B cell (primary cell): ENCODE measurements around the gene KIF21B. TPM values are rescaled to one million over a fixed set of nuclear protein-coding genes. Genes with fewer than 3 reads are reported as not detected.

Experiments used
- ATAC-seq: fragments of 200-7000 bp; cut with Tn5 transposase; one replicate; pipeline ENCODE4 v1.10.0; 2021; ENCODE audit warnings: low read depth, mild to moderate bottlenecking, moderate number of reproducible peaks, moderate library complexity
- CTCF ChIA-PET: fragments of 350-600 bp; sonication (Branson Sonifier 250); formaldehyde crosslinking; loops from one replicate; lab custom pipeline; 2021; ENCODE audit warnings: antibody characterized with exemption, inconsistent platforms; lab: Charles Lee
- POLR2A ChIA-PET: fragments of 350-600 bp; sonication (Branson Sonifier 250); formaldehyde crosslinking; loops from one replicate; lab custom pipeline; 2021; ENCODE audit warnings: antibody characterized with exemption; lab: Charles Lee
- DNase-seq: peaks from one replicate; pipeline ENCODE4 v3.0.0; 2013
- H2AFZ ChIP-seq: 2 replicates; pipeline ENCODE4 v1.6.1; 2012; ENCODE audit warnings: mild to moderate bottlenecking, low read depth, low read length; ENCODE audit not compliant: insufficient read depth, poor library complexity, severe bottlenecking
- H3K27ac ChIP-seq, 2 donors: 1 replicate in 1 of 2; 2 replicates in 1 of 2; pipeline ENCODE4 v1.5.1; 2012 to 2013; ENCODE audit warnings: low read length in 2 of 2, mild to moderate bottlenecking in 2 of 2, moderate library complexity in 1 of 2
- H3K27me3 ChIP-seq, 4 experiments: fragments of 200-600 bp in 1 of 4; sonication (generic) in 1 of 4; replicated peaks in 1 of 4; 1 replicate in 2 of 4; 2 replicates in 2 of 4; pipeline versions ENCODE4 v1.6.1 to v1.7.0; 2013 to 2016; ENCODE audit warnings: low read length in 3 of 4, mild to moderate bottlenecking in 2 of 4, mixed read lengths in 1 of 4, moderate library complexity in 1 of 4; ENCODE audit not compliant: insufficient read depth in 4 of 4, control insufficient read depth in 3 of 4; ENCODE audit errors: control extremely low read depth in 1 of 4
- H3K36me3 ChIP-seq, 2 experiments: replicated peaks in 1 of 2; 1 replicate in 1 of 2; 2 replicates in 1 of 2; pipeline versions ENCODE4 v1.6.1 to v1.7.1; 2013; ENCODE audit warnings: low read length in 1 of 2; ENCODE audit not compliant: insufficient read depth in 2 of 2, control insufficient read depth in 1 of 2; ENCODE audit errors: control extremely low read depth in 1 of 2, extremely low read depth in 1 of 2
- H3K4me1 ChIP-seq, 2 donors: fragments of 200-600 bp in 1 of 2; sonication (generic) in 1 of 2; 1 replicate in 1 of 2; 2 replicates in 1 of 2; pipeline versions ENCODE4 v1.5.1 to v1.6.1; 2013 to 2017; ENCODE audit warnings: low read length in 2 of 2; ENCODE audit not compliant: control insufficient read depth in 2 of 2, insufficient read depth in 2 of 2
- H3K4me2 ChIP-seq: replicated peaks from 2 replicates; pipeline ENCODE3; 2012; ENCODE audit warnings: mild to moderate bottlenecking, low read depth, low read length; ENCODE audit not compliant: poor library complexity, severe bottlenecking
- H3K4me3 ChIP-seq, 5 experiments: fragments of 200-600 bp in 1 of 5; sonication (generic) in 1 of 5; 1 replicate in 3 of 5; 2 replicates in 2 of 5; pipeline versions ENCODE4 v1.5.1 to v1.7.0; 2011 to 2016; ENCODE audit warnings: low read length in 4 of 5, mild to moderate bottlenecking in 4 of 5, low read depth in 2 of 5, control low read depth in 1 of 5, moderate library complexity in 1 of 5; ENCODE audit not compliant: insufficient read depth in 1 of 5; ENCODE audit errors: control extremely low read depth in 1 of 5, extremely low read depth in 1 of 5
- H3K79me2 ChIP-seq: fragments of 200-600 bp; sonication (generic); one replicate; pipeline ENCODE4 v1.6.0; 2016; ENCODE audit warnings: low read length; ENCODE audit not compliant: control insufficient read depth, insufficient read depth
- H3K9ac ChIP-seq: fragments of 200-600 bp; sonication (generic); 2 replicates; pipeline ENCODE4 v1.6.1; 2017; ENCODE audit warnings: mild to moderate bottlenecking, low read length, moderate library complexity
- H3K9me3 ChIP-seq, 3 donors: one replicate each; pipeline versions ENCODE4 v1.6.1 to v1.7.1; 2013; ENCODE audit warnings: low read length in 2 of 3; ENCODE audit not compliant: control insufficient read depth in 2 of 3, insufficient read depth in 1 of 3; ENCODE audit errors: control extremely low read depth in 1 of 3
- H4K20me1 ChIP-seq: 2 replicates; pipeline ENCODE4 v1.6.0; 2012; ENCODE audit warnings: mild to moderate bottlenecking, low read length; ENCODE audit not compliant: insufficient read depth, control insufficient read depth, poor library complexity, severe bottlenecking
- H3K27ac Mint-ChIP-seq: one replicate; pipeline ENCODE4 v1.8.0; 2021; ENCODE audit warnings: mixed read lengths
- H3K27me3 Mint-ChIP-seq: one replicate; pipeline ENCODE4 v1.8.0; 2021; ENCODE audit warnings: mixed read lengths
- H3K4me1 Mint-ChIP-seq: one replicate; pipeline ENCODE4 v1.8.0; 2021; ENCODE audit warnings: mixed read lengths
- H3K4me3 Mint-ChIP-seq: one replicate; pipeline ENCODE4 v1.8.0; 2021; ENCODE audit warnings: mixed read lengths
- H3K9me3 Mint-ChIP-seq: one replicate; pipeline ENCODE4 v1.8.0; 2022; ENCODE audit warnings: mixed read lengths; ENCODE audit not compliant: insufficient read depth
- EZH2 ChIP-seq: IDR thresholded peaks from 2 replicates; pipeline ENCODE4 v1.6.1; 2012; ENCODE audit warnings: borderline replicate concordance, low read depth, mild to moderate bottlenecking, moderate library complexity, low read length; ENCODE audit not compliant: insufficient read depth, poor library complexity, severe bottlenecking
- WGBS: methylation state at CpG from one replicate; pipeline ENCODE4 v1.1.5; 2013; ENCODE audit warnings: missing lambda C conversion rate; ENCODE audit not compliant: insufficient coverage; 5-methylcytosine and 5-hydroxymethylcytosine counted together
- intact Hi-C: fragments of 100-400 bp; cut with micrococcal nuclease; formaldehyde crosslinking; loops from one replicate; pipeline ENCODE4 v1.10.0; 2022
- polyA plus RNA-seq: library from polyadenylated mRNA; depleted of rRNA; stranded (reverse); fragments of >200 nt; gene quantifications from 2 replicates; pipeline ENCODE4 v1.2.3, GENCODE V29; 2012
- total RNA-seq, 2 donors: library from RNA; stranded (reverse); fragments of 120-200 nt in 1 of 2; gene quantifications; 1 replicate in 1 of 2; 2 replicates in 1 of 2; pipeline versions ENCODE4 v1.2.3 to v1.2.4, GENCODE V29; 2013 to 2022
- TF ChIP-seq, protein P1 (sequence below): fragments of 200-600 bp; IDR thresholded peaks from one replicate; pipeline ENCODE4 v1.8.0; 2022; ENCODE audit warnings: antibody characterized with exemption, mild to moderate bottlenecking

KIF21B gene
- total and polyA plus RNA-seq, 2 donors (not counting 1 experiment from before 2014, with no cell fraction given) = 41.1 to 41.6 TPM

DNA sequence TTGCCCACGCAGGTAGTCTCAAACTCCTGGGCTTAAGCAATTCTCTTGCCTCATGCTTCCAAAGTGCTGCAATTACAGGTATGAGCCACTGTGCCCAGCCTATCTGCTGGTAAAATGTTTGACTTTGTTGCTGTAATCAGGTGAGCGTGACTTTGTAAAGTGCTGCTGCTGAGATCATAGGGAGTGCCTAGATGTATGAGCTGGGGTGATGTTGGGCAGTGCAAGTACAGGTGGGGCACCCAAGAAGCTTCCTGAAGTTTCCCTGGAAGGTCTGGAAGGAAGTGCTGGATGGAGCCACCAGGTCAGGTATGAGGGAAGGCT, 43.1 kb downstream of the KIF21B start:
- Mint-ChIP-seq H3K27ac (no peak overlapping the region), H3K4me1 (no peaks in the 10 kb centered on the region), H3K27me3 (no peaks in the 10 kb centered on the region), H3K4me3 (no peak overlapping the region), H3K9me3 (no peaks in the 10 kb centered on the region)
- DNase-seq = no peak
- no peak for TF ChIP-seq EZH2
- TF ChIP-seq, protein P1, sequence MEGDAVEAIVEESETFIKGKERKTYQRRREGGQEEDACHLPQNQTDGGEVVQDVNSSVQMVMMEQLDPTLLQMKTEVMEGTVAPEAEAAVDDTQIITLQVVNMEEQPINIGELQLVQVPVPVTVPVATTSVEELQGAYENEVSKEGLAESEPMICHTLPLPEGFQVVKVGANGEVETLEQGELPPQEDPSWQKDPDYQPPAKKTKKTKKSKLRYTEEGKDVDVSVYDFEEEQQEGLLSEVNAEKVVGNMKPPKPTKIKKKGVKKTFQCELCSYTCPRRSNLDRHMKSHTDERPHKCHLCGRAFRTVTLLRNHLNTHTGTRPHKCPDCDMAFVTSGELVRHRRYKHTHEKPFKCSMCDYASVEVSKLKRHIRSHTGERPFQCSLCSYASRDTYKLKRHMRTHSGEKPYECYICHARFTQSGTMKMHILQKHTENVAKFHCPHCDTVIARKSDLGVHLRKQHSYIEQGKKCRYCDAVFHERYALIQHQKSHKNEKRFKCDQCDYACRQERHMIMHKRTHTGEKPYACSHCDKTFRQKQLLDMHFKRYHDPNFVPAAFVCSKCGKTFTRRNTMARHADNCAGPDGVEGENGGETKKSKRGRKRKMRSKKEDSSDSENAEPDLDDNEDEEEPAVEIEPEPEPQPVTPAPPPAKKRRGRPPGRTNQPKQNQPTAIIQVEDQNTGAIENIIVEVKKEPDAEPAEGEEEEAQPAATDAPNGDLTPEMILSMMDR = no peak
- ChIA-PET CTCF (interaction anchor here (0.9 to 7.9 kb wide), 21 partner anchors 9 to 134 kb away, joined by 3 to 168 read pairs (median 7); no protein-coding TSS in a partner anchor), POLR2A (no interaction called here)
- WGBS = 100% methylated on average over 2 of the region's 2 CpGs
- intact Hi-C loops = no loop called here
- Histone ChIP-seq H3K4me1 (no peaks in the 10 kb centered on the region), H2AFZ (no peak overlapping the region), H3K9ac (no peak overlapping the region), H3K4me2 (no peak overlapping the region), H3K27ac (no peak overlapping the region), H3K9me3 (peaks cover 0 to 3% (median 0%) of the 10 kb centered on the region in 3 donors), H3K27me3 (no peaks in the 10 kb centered on the region), H3K4me3 (no peak overlapping the region), H4K20me1 (no peaks in the 10 kb centered on the region), H3K36me3 (peaks cover 7 to 79% of the 10 kb centered on the region in 2 experiments), H3K79me2 (no peaks in the 10 kb centered on the region)
- no peak for ATAC-seq

DNA sequence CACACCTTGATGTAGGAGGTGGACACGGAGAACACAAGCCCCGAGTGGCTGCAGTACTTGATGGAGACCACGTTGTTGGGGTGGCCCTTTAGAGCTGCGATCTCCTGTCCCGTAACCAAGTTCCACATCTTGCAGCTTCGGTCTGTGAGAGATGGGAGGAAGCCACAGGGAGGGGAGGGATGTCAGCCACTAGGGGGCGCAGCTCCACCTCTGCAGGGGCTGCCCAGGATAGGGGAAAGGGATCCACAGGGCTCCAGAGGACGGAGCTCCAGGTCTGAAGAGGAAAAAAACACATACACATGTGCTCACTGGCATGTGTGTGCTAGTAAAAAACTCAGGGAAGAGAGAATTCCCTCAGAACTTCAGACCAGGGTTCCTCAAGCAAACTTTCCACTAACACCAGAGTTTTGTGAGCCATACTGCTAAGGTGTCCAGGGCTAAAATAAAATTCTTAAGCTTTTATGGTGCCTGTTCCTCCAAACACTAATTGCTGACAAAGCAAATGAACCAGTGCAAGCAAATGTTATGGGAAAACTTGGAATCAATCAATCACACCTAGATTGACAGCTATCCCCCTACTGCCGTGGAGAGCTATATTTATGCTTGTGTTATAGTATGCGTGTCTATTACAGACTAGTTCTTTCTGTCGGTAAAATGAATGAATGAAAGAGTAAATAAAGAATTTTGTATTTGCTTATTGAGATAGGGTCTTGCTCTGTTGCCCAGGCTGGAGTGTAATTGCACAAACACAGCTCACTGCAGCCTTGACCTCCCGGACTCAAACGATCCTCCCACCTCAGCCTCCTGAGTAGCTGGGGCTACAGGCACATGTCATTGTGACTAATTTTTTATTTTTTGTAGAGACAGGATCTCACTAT, 43.7 kb downstream of the KIF21B start:
- H3K4me3 Mint-ChIP-seq = no peak overlapping the region
- 84% methylated on average over 9 of the region's 13 CpGs for WGBS

More for the DNA sequence above, 43.7 kb downstream of the KIF21B start:
- ChIA-PET POLR2A (no interaction called here), CTCF (interaction anchor here (0.8 to 7.9 kb wide), 25 partner anchors 8 to 140 kb away, joined by 3 to 168 read pairs (median 4); no protein-coding TSS in a partner anchor)
- Mint-ChIP-seq H3K9me3 (no peaks in the 10 kb centered on the region), H3K27ac (no peak overlapping the region), H3K27me3 (no peaks in the 10 kb centered on the region), H3K4me1 (no peaks in the 10 kb centered on the region)
- intact Hi-C loops = loop anchor here (1.0 kb wide), 1 partner anchor 63 kb away; no protein-coding TSS in a partner anchor
- no peak overlapping the region for H3K27ac ChIP-seq
- no peaks in the 10 kb centered on the region for H3K79me2 ChIP-seq
- peak; percentile 54 for ATAC-seq
- TF ChIP-seq, protein P1 = peak; percentile 80
- no peak for TF ChIP-seq EZH2
- no peak overlapping the region for H2AFZ ChIP-seq
- H3K27me3 ChIP-seq = no peaks in the 10 kb centered on the region
- no peak overlapping the region for H3K4me2 ChIP-seq
- H3K9ac ChIP-seq = no peak overlapping the region
- H4K20me1 ChIP-seq = no peaks in the 10 kb centered on the region
- no peaks in the 10 kb centered on the region for H3K4me1 ChIP-seq
- H3K4me3 ChIP-seq = no peak overlapping the region
- peak; percentile 68 for DNase-seq
- peaks cover 0 to 3% (median 0%) of the 10 kb centered on the region in 3 donors for H3K9me3 ChIP-seq
- H3K36me3 ChIP-seq = peaks cover 7 to 80% of the 10 kb centered on the region in 2 experiments
